Liver (tissue), 3 donors: ENCODE data around the gene SLC26A9.

ENCODE experiments used
- ATF3 ChIP-seq: IDR thresholded peaks from 2 replicates; pipeline ENCODE4 v1.6.1; 2016; ENCODE audit warnings: antibody characterized with exemption
- CTCF ChIP-seq: fragments of 150-350 bp; IDR thresholded peaks from 2 replicates; pipeline ENCODE4 v1.5.1; 2017; ENCODE audit warnings: improper control_type of control experiment, low read depth, low read length; ENCODE audit not compliant: missing input control
- EGR1 ChIP-seq, 2 donors: IDR thresholded peaks; 2 replicates each; pipeline ENCODE4 v1.6.1; 2016 to 2018; ENCODE audit warnings: antibody characterized with exemption in 2 of 2, low read depth in 2 of 2
- FOXA1 ChIP-seq: IDR thresholded peaks from 2 replicates; pipeline ENCODE4 v1.6.1; 2016; ENCODE audit warnings: antibody characterized with exemption
- GABPA ChIP-seq, 2 donors: IDR thresholded peaks in 1 of 2; conservative IDR thresholded peaks in 1 of 2; 2 replicates each; pipeline ENCODE4 v1.6.1; 2016; ENCODE audit warnings: antibody characterized with exemption in 2 of 2, mild to moderate bottlenecking in 1 of 2, moderate library complexity in 1 of 2
- JUND ChIP-seq, 2 donors: IDR thresholded peaks; 2 replicates each; pipeline ENCODE4 v1.6.1; 2016; ENCODE audit warnings: antibody characterized with exemption in 2 of 2
- MAX ChIP-seq: IDR thresholded peaks from 2 replicates; pipeline ENCODE4 v1.6.1; 2016; ENCODE audit warnings: antibody characterized with exemption
- NR2F2 ChIP-seq: IDR thresholded peaks from 2 replicates; pipeline ENCODE4 v1.6.1; 2016; ENCODE audit warnings: antibody characterized with exemption
- RAD21 ChIP-seq, 2 donors: IDR thresholded peaks; 2 replicates each; pipeline ENCODE4 v1.6.1; 2016; ENCODE audit warnings: antibody characterized with exemption in 2 of 2, mild to moderate bottlenecking in 2 of 2
- REST ChIP-seq: IDR thresholded peaks from 2 replicates; pipeline ENCODE4 v1.6.1; 2016; ENCODE audit warnings: antibody characterized with exemption, mild to moderate bottlenecking
- SP1 ChIP-seq: IDR thresholded peaks from 2 replicates; pipeline ENCODE4 v1.6.1; 2018; ENCODE audit warnings: antibody characterized with exemption, mild to moderate bottlenecking
- TAF1 ChIP-seq: conservative IDR thresholded peaks from 2 replicates; pipeline ENCODE4 v1.6.1; 2016; ENCODE audit warnings: antibody characterized with exemption, mild to moderate bottlenecking
- YY1 ChIP-seq: IDR thresholded peaks from 2 replicates; pipeline ENCODE4 v1.6.1; 2016; ENCODE audit warnings: antibody characterized with exemption, mild to moderate bottlenecking
- ZBTB33 ChIP-seq: IDR thresholded peaks from 2 replicates; pipeline ENCODE4 v1.6.1; 2016; ENCODE audit warnings: antibody characterized with exemption
- donor health status: healthy.
- donor health status: healthy.

- TF ChIP-seq CTCF, result no peak
- TF ChIP-seq TAF1, result no peak
- TF ChIP-seq RAD21 (IDR thresholded peaks at IDR 0.05), result no peak
- TF ChIP-seq SP1, result no peak
- no peak for TF ChIP-seq REST
- TF ChIP-seq EGR1 (IDR thresholded peaks at IDR 0.05; ENCODE audit: low read depth in 2 of 2), result no peak
- TF ChIP-seq JUND (IDR thresholded peaks at IDR 0.05), result no peak
- no peak for TF ChIP-seq ATF3
- TF ChIP-seq ZBTB33, result no peak
- TF ChIP-seq YY1, result no peak
- TF ChIP-seq GABPA (IDR thresholded peaks at IDR 0.05 in 1 of 2, conservative IDR thresholded peaks at IDR 0.05 in 1 of 2), result no peak
- no peak for TF ChIP-seq NR2F2
- no peak for TF ChIP-seq MAX
- no peak for TF ChIP-seq FOXA1
Observed at GRCh38 chr1:205948039-205948438, 4.8 kb upstream of the SLC26A9 start.
